HG03342 (cell line): ENCODE measurements around the gene PROX2.

Experiments
- ATAC-seq: cut with Tn5 transposase; IDR thresholded peaks from one replicate; pipeline ENCODE4 v1.9.1; 2021; ENCODE audit warnings: mild to moderate bottlenecking, moderate library complexity; ENCODE audit not compliant: unreplicated experiment

Gene PROX2

DNA sequence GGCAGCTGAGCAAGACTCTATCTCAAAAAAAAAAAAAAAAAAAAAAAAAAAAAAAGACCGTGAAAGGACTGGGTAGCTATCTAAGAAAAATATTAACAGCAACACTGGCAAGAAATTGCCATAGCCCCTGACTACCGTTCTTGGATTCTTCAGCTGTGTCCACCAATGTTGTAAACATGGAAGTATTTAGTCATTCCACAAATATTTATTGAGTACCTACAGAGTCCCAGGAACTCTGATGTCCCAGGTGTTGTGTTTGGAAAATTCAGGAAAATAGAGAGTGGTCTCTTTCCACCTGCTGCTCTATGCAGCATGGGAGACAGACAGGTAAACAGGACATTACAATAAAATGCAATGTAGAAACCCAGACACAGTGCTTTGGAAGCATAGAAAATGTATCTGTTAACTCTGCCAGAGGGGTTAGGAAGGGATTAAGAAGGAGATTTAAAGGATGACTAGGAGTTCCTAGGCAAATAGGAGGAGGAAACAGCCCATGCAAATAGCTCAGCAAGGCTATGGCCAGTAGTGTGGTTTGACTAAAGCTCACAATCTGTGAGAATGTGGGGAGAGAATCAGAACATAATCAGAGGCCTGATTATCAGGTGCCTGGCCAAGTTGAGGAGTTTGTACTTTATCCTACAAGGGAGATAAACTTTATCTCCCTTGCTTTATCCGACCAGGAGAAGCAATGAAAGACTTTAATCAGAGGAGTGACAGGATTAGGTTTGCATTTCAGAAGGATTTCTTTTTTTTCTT, 3.7 kb upstream of the PROX2 start:
- ATAC-seq = no peak

DNA sequence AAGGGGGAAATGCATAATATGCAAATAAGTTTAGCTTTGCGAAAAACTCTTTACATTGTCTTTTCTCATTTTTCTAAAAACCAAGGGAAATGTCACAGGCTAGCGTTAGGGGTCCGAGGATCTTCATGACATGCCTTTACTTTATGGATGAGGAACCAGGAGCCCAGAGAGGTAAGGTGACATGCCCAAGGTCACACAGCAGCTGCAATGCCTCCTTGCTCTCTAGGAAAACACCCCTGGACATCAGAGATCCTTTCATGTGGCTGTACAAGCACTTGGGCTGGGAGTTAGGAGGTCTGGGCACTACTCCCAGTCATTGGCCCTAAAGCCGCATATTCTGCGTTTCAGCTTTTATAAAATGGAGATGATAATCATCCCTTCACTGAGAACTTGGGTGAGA, 741 bp downstream of the PROX2 start:
- ATAC-seq = no peak

- ATAC-seq = no peak
Observed at GRCh38 chr14:74871819-74872218, 4.1 kb downstream of the PROX2 start.

DNA sequence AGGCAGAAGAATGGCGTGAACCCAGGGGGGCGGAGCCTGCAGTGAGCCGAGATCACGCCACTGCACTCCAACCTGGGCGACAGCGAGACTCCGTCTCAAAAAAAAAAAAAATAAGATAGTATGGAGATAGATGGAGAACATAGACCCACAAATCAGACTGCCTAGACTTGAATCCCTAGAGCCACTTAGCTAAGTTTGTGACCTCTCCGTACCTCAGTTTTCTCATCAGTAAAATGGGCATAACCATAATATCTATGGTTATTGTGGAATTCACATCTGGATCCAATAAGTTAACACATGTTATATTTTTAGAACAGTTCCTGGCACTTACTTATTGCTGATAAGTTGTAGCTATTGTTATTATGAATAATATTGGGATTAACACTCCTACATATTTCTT, 7.2 kb downstream of the PROX2 start:
- ATAC-seq = no peak

- ATAC-seq = no peak
Observed at GRCh38 chr14:74867673-74868072, 8.3 kb downstream of the PROX2 start.

DNA sequence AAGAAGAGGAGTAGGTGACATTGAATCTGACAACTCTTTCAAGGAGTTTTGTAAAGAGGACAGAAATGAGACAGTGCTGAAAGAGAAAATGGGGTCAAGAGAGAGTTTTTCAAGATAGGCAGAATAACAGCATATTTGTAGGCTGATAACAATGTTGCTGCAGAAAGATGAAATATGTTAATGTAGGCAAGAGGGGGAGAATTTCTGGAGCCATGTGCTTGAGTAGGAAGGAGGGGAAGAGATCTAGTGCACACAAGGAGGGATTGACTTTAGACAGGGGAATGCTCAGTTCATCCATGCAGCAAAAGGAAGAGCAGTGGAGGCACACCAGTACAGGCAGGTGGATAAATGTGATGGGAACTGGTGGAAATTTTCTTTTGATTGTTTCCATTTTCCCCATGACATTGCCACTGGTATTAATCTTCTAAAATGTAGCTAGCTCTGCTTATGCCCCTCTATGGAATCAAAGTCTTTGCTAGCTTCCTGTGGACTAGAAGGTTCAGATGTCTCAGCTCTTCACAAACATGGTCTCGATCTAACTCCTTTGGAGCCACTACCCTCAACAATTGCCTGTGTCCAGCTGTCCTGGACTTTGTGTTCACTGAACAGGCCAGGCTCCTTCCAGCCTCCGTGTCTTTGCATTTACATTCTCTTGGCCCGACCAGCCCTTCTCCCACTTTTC, 9.1 kb downstream of the PROX2 start:
- ATAC-seq = no peak

- no peak for ATAC-seq
Observed at GRCh38 chr14:74865156-74865555, 10.8 kb downstream of the PROX2 start.

GRCh38 chr14:74864198-74864597, 11.7 kb downstream of the PROX2 start:
- ATAC-seq = no peak

DNA sequence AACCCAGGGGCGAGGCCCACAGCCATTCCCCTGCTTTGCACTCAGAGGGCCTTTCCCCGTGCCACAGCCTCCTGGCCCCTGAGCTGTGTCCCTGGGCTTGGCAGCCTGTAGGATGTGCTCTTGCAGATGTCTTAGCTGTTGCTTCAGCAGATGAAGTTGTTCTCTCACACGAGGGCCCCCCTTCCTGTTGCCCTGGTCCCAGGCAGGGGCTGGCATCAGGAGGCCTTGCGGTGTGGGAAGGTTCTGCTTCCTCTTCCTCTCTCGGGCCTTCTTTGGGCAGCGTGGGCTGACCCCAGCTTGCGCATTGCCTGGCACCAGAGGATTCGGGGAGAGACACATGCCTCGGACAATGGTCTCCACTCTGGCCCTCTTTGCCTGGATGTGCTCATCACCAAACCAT, 12.7 kb downstream of the PROX2 start:
- no peak for ATAC-seq

GRCh38 chr14:74861734-74862090, 14.2 kb downstream of the PROX2 start:
- no peak for ATAC-seq

GRCh38 chr14:74860899-74861733, 14.8 kb downstream of the PROX2 start:
- no peak for ATAC-seq

- no peak for ATAC-seq
Observed at GRCh38 chr14:74859757-74860552, 16.0 kb downstream of the PROX2 start.

- no peak for ATAC-seq
Observed at GRCh38 chr14:74858022-74858421, 17.9 kb downstream of the PROX2 start.

DNA sequence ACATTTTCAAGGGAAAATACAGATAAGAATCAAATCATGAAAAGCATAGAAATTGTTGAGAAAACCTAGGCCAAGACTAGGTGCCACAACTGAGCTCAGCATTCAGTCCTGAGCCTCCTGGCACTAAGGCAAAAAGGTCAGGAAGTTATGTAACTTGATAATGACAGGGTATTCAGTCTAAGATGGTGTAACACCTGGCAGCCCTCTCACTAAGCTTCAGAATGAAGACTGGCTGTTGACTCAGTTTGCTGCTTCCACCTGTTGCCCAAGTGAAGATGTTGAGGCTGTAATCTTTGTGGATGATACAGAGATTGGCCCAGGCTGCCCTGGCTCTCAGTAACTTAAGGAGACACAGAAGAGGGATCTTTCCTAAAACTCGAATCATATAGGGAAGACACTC, 19.6 kb downstream of the PROX2 start:
- ATAC-seq = no peak

GRCh38 chr14:74855945-74856344, 20.0 kb downstream of the PROX2 start:
- ATAC-seq = no peak

GRCh38 chr14:74855021-74855420, 20.9 kb downstream of the PROX2 start:
- ATAC-seq = no peak

- ATAC-seq = no peak
Observed at GRCh38 chr14:74853581-74853980, 22.4 kb downstream of the PROX2 start.

GRCh38 chr14:74852922-74853530, 22.9 kb downstream of the PROX2 start:
- ATAC-seq = no peak

DNA sequence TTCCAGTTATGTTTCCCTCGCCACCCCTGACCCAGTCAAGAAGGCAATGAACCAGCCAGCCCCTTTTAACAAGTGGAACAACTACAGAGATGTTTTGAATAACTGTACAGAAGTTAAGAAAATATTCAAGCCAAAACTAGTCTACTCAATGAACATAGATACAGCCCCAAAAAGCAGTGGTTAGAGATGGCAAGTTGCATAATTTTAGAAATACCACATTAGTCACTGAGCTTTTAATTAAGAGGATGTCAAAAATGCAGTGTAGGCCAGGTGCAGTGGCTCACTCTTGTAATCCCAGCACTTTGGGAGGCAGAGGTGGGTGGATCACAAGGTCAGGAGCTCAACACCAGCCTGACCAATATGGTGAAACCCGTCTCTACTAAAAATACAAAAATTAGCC, 27.2 kb downstream of the PROX2 start:
- no peak for ATAC-seq

GRCh38 chr14:74846968-74847665, 28.8 kb downstream of the PROX2 start:
- ATAC-seq = no peak
